Breast epithelium (tissue), 4 donors: ENCODE data around the gene C2orf81. TPM values are rescaled to one million over a fixed set of nuclear protein-coding genes. Genes with fewer than 3 reads are reported as not detected.
A peak's percentile ranks its signal among the peaks of the same experiment; 100 is the strongest.
"Not testable (repeated sequence)": the region's sequence is repeated elsewhere in the genome, so short reads cannot be mapped to it uniquely, and the experiment has no call there.

ENCODE experiments used
- DNase-seq, 2 donors: peaks; one replicate each; pipeline ENCODE4 v3.0.0-alpha.2; 2019; ENCODE audit warnings: low spot score in 2 of 2
- H3K27ac ChIP-seq, 2 donors: fragments of 200-600 bp; sonication (generic) in 1 of 2; one replicate each; pipeline ENCODE4 v1.5.1; 2016 to 2019; ENCODE audit warnings: mild to moderate bottlenecking in 1 of 2
- H3K27me3 ChIP-seq, 2 donors: fragments of 200-600 bp; sonication (generic) in 1 of 2; one replicate each; pipeline versions ENCODE4 v1.5.1 to v1.6.0; 2017 to 2019; ENCODE audit warnings: control low read depth in 1 of 2, mild to moderate bottlenecking in 1 of 2
- H3K36me3 ChIP-seq: fragments of 200-600 bp; one replicate; pipeline ENCODE4 v1.5.1; 2019
- H3K4me1 ChIP-seq, 2 donors: fragments of 200-600 bp; sonication (generic); one replicate each; pipeline ENCODE4 v1.5.1; 2016 to 2019; ENCODE audit warnings: control low read depth in 1 of 2
- H3K4me3 ChIP-seq, 3 donors: fragments of 200-600 bp; sonication (generic); 1 replicate in 2 of 3; 2 replicates in 1 of 3; pipeline ENCODE4 v1.5.1; 2016 to 2019; ENCODE audit warnings: mild to moderate bottlenecking in 3 of 3, moderate library complexity in 2 of 3
- H3K9me3 ChIP-seq, 2 donors: fragments of 200-600 bp; sonication (generic) in 1 of 2; one replicate each; pipeline ENCODE4 v1.5.1; 2016 to 2019; ENCODE audit warnings: control low read depth in 1 of 2
- POLR2A ChIP-seq: fragments of 450-650 bp; IDR thresholded peaks from one replicate; pipeline ENCODE4 v1.6.1; 2016; ENCODE audit warnings: antibody characterized with exemption, mild to moderate bottlenecking, moderate library complexity
- POLR2AphosphoS5 ChIP-seq, 3 donors: sonication (generic); formaldehyde crosslinking; IDR thresholded peaks; one replicate each; pipeline ENCODE4 v1.6.1; 2017; ENCODE audit warnings: antibody characterized with exemption in 3 of 3
- intact Hi-C: fragments of 100-400 bp; cut with DNase I; formaldehyde crosslinking; loops from one replicate; pipeline ENCODE4 v1.15.1; 2023; ENCODE audit warnings: low total_unique reads
- total RNA-seq, 3 donors: library from RNA; depleted of rRNA; stranded (reverse); fragments of >200 nt; gene quantifications; one replicate each; pipeline ENCODE4 v1.1.0, GENCODE V29; 2016
- TF ChIP-seq, protein P1 (sequence below), 3 donors: fragments of 450-650 bp; IDR thresholded peaks; one replicate each; pipeline ENCODE4 v1.5.1; 2016 to 2017; ENCODE audit warnings: antibody characterized with exemption in 3 of 3, mild to moderate bottlenecking in 3 of 3, moderate library complexity in 3 of 3

The C2orf81 gene
- total RNA-seq: 1 to 10 TPM in 2 of 3 donors, under 1 TPM in 1; 0.64 to 1.6 (median 1.3) TPM

DNA sequence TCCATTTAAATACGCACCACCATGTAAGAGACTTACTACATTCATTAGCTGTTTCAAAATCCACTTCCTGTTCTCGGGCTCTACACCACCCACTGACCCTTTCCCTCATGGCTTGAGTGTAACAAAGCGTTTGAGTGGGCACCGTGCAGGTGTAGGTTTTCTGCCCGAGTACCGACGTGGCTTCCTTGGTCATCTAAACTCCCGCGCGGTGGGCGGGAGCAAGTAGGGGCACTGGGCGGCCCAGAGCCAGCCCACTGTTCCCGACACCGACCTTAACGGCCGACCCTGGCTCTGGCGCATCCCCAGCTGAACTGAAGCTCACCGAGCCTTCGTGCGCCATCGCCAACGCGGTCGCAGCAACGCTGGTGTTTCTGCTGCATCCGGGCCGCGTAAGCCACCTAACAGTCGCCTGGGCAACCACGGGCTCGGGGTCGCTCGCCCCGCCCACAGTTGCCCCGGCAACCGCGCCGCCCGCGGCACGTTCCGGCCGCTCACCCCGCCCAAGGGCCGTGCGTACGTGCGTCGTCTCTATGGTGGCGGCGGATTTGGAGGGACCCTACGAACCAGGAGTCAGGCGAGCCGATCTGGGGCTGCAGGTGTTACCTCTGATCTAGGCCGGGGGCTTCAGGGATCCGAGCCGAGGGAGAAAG is at the start of gene C2orf81, which contains the start of gene WDR54:
Gene C2orf81, minus strand, starts transcription at position 399 of the 650 bp plus-strand sequence. Its CDS starts 59 bp downstream, at position 340.
Gene WDR54, plus strand, starts transcription at position 510 of the 650 bp plus-strand sequence. CDS start 424 bp downstream, outside the sequence.
- intact Hi-C loops: no loop called here
- peak within 1 kb of the TSS; percentile 85 to 86 for H3K27ac ChIP-seq
- TF ChIP-seq POLR2A (peak; percentile 28), POLR2AphosphoS5 (IDR thresholded peaks at IDR 0.05) (peak; percentile 56 to 57 (median 57))
- TF ChIP-seq, protein P1, sequence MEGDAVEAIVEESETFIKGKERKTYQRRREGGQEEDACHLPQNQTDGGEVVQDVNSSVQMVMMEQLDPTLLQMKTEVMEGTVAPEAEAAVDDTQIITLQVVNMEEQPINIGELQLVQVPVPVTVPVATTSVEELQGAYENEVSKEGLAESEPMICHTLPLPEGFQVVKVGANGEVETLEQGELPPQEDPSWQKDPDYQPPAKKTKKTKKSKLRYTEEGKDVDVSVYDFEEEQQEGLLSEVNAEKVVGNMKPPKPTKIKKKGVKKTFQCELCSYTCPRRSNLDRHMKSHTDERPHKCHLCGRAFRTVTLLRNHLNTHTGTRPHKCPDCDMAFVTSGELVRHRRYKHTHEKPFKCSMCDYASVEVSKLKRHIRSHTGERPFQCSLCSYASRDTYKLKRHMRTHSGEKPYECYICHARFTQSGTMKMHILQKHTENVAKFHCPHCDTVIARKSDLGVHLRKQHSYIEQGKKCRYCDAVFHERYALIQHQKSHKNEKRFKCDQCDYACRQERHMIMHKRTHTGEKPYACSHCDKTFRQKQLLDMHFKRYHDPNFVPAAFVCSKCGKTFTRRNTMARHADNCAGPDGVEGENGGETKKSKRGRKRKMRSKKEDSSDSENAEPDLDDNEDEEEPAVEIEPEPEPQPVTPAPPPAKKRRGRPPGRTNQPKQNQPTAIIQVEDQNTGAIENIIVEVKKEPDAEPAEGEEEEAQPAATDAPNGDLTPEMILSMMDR (IDR thresholded peaks at IDR 0.05): no peak

DNA sequence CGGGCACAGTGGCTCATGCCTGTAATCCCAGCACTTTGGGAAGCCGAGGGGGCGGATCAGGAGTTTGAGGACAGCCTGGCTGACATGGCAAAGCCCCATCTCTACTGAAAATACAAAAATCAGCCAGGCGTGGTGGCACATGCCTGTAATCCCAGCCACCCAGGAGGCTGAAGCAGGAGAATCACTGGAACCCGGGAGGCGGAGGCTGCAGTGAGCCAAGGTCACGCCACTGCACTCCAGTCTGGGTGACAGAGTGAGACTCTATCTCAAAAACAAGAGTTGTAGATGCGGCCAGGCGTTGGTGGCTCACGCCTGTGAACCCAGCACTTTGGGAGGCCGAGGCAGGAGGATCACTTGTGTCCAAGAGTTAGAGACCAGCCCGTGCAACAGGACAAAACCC is 49.3 kb upstream of the C2orf81 start:
- H3K27me3 ChIP-seq, H3K4me3 ChIP-seq, DNase-seq, intact Hi-C loops, H3K4me1 ChIP-seq, H3K36me3 ChIP-seq, H3K27ac ChIP-seq, H3K9me3 ChIP-seq: not testable (repeated sequence)

More for the DNA sequence above, at the start of gene C2orf81, which contains the start of gene WDR54:
- Histone ChIP-seq H3K9me3 (no peaks in the 10 kb centered on the region), H3K4me3 (peak within 1 kb of the TSS; percentile 55 to 74 (median 73)), H3K4me1 (no peaks in the 10 kb centered on the region), H3K27me3 (no peaks in the 10 kb centered on the region), H3K36me3 (no peaks in the 10 kb centered on the region)
- DNase-seq: peak; percentile 57 to 76

DNA sequence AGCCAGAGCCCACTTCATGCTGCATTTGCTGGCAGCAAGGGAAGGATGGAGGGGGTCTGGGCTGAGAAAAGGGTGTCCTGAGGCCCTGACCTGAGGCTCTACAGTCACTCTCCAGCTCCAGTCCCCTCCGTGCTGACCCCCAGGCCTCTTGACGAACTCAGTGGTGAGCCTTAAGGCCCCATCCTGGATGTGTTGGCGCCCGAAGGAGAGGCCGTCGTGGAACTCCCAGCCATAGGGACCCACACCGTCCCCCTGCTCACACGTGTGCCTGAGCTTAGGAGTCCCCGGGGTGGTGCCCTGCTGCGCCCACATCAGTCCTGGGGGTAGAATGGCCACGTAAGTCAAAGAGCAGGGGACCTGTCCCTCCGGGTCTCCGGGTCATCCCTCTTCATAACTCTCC is 43.0 kb upstream of the C2orf81 start:
- Histone ChIP-seq H3K27ac (peak overlapping the region; percentile 77 to 85), H3K36me3 (no peaks in the 10 kb centered on the region), H3K27me3 (no peaks in the 10 kb centered on the region), H3K4me1 (peaks cover 4 to 8% of the 10 kb centered on the region in 2 donors), H3K9me3 (no peaks in the 10 kb centered on the region), H3K4me3 (peak overlapping the region; percentile 85 to 95 (median 88))
- TF ChIP-seq, protein P1 (IDR thresholded peaks at IDR 0.05): no peak
- no peak for TF ChIP-seq POLR2A
- no peak for TF ChIP-seq POLR2AphosphoS5 (IDR thresholded peaks at IDR 0.05)
- no peak for DNase-seq
- intact Hi-C loops: no loop called here

DNA sequence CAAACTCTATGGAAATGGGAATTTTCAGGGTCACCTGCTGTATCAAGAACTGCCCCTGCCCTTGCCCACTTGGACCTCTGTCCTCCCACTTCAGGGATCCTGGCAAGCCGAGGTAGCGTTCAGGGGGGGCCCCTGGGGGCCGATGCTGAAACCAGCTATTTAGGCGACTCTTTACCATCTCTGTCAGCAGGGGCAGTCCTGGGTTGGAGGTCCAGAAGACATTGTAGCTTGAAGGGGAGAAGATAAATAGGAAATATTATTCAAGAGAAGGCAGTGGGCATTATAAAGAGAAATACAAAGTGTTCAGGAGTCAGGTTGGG is 41.3 kb upstream of the C2orf81 start:
- no peak overlapping the region for H3K4me3 ChIP-seq
- intact Hi-C loops: no loop called here
- H3K27me3 ChIP-seq: no peaks in the 10 kb centered on the region
- H3K27ac ChIP-seq: no peak overlapping the region
- no peaks in the 10 kb centered on the region for H3K36me3 ChIP-seq
- no peak for TF ChIP-seq POLR2AphosphoS5 (IDR thresholded peaks at IDR 0.05)
- TF ChIP-seq, protein P1 (IDR thresholded peaks at IDR 0.05): no peak
- TF ChIP-seq POLR2A: no peak
- no peaks in the 10 kb centered on the region for H3K9me3 ChIP-seq
- no peak for DNase-seq
- peaks cover 8 to 9% of the 10 kb centered on the region in 2 donors for H3K4me1 ChIP-seq

DNA sequence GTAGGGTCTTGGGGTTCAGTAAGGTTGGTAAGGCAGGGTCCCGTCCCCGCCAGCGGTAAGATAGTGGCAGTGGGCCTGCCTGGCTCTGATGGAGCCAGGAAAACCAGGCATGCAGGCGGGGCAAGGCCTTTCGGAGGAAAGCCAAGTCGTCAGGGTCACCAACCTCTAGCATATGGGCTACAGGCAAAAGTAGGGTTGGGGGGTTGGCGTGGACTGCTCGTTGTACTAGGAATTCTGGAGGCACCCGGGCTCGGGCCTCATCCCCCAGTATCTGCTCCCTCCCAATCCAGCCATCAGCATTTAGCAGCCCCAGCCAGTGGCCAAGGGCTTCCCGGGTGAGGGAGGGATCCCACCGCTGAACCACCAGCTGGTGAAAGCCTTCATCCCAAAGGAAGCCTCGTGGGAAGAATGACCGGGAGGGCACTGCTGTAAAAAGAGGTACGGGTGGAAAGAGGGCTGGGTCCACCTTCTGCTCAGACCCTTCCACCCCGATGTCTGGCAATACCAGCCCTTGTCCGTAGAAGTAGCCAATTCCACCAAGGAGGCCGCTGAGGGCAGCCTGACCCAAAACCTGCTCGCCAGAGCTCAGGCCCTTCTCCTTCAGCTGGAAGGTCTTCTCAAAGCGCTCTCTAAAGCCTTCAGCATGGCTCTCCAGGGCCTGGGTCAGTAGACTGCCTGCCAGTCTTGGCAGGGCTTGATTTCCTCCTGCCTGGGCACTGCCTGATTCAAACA is 40.8 kb upstream of the C2orf81 start:
- DNase-seq: no peak
- Histone ChIP-seq H3K4me3 (no peak overlapping the region), H3K27ac (no peak overlapping the region), H3K36me3 (no peaks in the 10 kb centered on the region), H3K27me3 (no peaks in the 10 kb centered on the region), H3K9me3 (no peaks in the 10 kb centered on the region), H3K4me1 (peaks cover 8 to 9% of the 10 kb centered on the region in 2 donors)
- intact Hi-C loops: no loop called here
- TF ChIP-seq POLR2A (no peak), POLR2AphosphoS5 (IDR thresholded peaks at IDR 0.05) (no peak)
- TF ChIP-seq, protein P1 (IDR thresholded peaks at IDR 0.05): no peak
